HG03280 (cell line): ENCODE measurements around the gene HLA-DMA.

Source experiments
- ATAC-seq: cut with Tn5 transposase; IDR thresholded peaks from one replicate; pipeline ENCODE4 v1.9.1; 2021; ENCODE audit warnings: mild to moderate bottlenecking, moderate library complexity; ENCODE audit not compliant: unreplicated experiment

The HLA-DMA gene

GRCh38 chr6:32952817-32953739, at the start of gene HLA-DMA:
Gene HLA-DMA (minus strand): TSS chr6:32953097. CDS start chr6:32953036, 61 bp downstream.
- peak; percentile 90 for ATAC-seq

DNA sequence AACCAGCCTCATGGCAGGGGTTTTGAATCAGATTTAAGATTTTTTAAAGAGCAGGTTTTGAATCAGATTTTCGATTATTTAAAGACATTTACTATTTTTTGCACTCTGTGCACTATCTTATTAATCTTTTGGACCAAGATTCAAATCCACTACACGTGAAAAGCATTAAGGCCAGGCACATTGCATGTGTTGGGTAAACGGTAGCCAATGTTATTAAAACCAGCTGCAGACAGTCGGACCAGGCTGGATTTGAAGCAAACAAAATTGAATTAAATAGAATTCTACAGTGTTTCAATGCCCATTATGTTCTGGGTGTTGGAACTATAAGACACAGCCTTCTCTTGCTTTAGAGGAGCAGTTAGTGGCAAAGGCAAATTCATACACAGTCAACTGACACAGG, 48.8 kb upstream of the HLA-DMA start:
- no peak for ATAC-seq

GRCh38 chr6:33000055-33000454, 47.2 kb upstream of the HLA-DMA start:
- no peak for ATAC-seq

GRCh38 chr6:32995448-32995847, 42.6 kb upstream of the HLA-DMA start:
- no peak for ATAC-seq

DNA sequence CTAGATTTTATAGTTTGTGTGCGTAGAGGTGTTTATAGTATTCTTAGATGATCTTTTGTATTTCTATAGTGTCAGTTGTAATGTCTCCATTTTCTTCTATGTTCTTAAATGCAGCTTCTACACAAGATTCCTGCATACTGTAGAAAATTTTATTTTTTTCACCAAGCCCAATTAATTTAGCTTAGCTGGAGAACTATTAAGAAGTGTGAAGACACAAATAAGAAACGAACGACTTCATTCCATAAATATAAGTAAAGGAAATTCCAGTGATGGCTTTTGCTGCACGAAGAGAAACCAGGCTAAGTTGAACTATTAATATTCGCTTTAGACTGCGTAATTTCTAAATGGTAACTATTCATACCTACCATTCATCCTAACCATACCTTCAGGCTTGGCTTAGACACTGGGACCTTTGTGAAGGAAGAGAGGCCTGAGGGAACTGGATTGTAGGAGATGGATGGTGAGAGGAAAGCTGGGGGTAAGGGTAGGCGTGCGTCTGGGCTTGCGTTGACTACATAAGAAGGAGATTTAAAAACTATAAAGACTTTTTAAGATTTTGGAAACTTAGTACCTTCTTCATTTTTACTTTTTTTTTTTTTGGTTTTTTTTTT, 40.6 kb upstream of the HLA-DMA start:
- no peak for ATAC-seq

- ATAC-seq = no peak
These were observed 39.1 kb upstream of the HLA-DMA start for GRCh38 chr6:32991972-32992371.

DNA sequence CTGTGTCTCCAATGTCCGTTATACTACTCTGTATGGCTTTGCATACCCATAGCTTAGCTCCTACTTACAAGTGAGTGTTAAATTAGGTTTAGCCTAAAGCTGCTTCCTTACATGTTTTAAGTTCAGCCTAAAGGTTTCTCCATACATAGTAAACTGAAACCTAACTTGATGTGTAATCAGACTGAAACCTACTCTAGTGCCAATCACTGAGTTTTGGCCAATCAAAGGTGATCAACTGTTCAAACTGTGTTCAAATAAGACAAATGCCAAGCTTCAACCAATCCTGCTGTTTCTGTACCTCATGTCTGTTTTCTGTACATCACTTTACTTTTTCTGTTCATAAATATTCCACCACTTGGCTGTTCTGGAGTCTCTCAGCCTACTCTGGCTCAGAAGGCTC, 36.5 kb upstream of the HLA-DMA start:
- ATAC-seq = no peak

GRCh38 chr6:32984622-32985389, 31.9 kb upstream of the HLA-DMA start:
- ATAC-seq = peak; percentile 48

DNA sequence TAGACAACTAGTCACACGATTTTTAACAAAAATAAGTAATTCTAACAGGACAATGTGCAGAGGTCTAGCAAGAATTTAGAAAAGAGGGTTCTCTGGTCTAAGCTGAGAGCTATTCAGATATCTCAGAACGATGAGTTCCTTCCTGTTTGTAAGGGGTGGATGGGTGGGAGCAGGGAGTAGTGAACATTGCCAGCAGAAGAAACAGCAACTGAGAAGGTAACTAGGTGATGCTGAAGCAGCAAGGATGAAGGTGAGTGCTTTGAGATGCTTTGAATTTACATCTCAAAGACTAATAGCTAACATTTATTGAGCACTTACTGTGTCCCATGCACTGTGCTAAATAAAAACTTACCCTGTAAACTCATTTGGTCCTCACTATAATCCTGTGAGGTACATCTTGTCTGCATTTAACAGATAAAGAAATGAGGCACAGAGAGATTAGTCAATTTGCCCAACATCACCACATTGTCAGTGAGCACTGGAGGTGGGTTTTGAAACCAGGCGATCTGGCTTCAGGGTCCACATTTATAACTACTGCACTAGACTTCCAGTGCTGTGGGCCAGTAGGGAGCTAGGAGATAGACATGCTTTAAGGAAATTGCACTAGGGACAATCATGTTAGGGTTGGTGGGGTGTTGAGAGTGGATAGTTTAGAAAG, 31.2 kb upstream of the HLA-DMA start:
- ATAC-seq = peak; percentile 6

GRCh38 chr6:32983493-32983848, 30.6 kb upstream of the HLA-DMA start:
- no peak for ATAC-seq

DNA sequence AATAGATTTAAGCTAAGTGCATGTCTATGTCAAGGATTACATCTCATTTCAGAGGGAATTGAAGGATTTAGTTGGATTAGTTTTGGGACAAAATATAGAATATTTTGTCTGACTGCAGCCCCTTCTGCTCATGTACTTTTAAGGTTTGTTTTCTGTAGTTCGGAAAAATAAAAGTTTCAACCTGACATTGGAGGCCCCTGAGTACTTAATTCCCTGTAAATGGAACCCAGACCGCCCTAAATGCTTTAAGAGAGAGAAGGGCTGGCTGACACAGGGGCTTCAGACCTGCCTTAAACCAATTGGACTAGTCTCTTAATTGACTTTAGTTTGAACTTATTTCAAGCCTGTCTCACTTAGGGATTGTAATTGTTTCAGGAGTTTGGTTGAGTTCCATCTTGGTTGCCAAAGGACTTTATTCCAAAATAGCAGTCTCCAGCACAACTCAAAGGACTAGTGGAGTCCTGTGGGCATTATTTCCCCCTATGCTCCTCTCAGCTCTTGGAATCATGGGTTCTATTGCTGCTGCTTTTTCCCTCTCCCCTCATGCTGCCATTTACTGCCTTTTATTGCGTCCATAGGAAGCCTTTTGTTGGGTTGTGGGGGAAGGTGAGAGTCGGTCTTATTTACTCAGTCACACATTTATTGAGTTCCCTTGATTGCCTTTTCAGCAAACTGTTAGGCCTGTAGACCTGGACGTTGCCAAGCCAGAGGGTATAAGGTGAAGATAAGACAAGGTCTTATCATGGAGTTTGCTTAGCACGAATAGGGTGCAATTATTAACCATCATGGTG, 30.0 kb upstream of the HLA-DMA start:
- no peak for ATAC-seq

DNA sequence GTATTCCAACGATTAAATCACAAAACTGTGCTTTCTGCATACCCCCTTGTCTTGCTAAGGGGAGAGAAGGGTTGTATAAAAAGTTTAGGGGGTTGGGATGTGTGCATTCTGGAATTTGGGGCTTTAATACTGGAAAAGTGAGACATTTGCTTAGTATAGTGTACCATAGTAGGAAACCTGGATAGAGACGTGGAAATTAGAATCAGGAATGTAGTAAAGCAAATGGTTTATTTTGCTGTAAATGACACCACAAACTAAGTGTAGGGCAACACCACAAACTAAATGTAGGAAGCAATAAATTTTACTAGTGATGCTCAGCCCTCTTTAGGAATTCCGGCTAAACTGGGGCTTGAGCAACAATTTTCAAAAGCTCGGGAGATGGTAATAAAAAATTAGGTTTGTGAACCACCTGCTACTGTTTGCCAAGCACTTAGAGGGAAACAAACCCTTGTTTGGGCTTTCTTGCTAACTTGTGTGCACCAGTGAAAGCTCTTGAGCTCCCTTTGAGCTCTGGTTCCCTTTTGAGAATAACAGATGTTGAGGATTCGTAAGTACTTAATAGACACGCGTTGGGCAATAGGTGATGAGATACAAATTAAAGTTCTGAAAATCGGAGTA, 29.3 kb upstream of the HLA-DMA start:
- no peak for ATAC-seq

GRCh38 chr6:32980488-32981038, 27.7 kb upstream of the HLA-DMA start:
- no peak for ATAC-seq

DNA sequence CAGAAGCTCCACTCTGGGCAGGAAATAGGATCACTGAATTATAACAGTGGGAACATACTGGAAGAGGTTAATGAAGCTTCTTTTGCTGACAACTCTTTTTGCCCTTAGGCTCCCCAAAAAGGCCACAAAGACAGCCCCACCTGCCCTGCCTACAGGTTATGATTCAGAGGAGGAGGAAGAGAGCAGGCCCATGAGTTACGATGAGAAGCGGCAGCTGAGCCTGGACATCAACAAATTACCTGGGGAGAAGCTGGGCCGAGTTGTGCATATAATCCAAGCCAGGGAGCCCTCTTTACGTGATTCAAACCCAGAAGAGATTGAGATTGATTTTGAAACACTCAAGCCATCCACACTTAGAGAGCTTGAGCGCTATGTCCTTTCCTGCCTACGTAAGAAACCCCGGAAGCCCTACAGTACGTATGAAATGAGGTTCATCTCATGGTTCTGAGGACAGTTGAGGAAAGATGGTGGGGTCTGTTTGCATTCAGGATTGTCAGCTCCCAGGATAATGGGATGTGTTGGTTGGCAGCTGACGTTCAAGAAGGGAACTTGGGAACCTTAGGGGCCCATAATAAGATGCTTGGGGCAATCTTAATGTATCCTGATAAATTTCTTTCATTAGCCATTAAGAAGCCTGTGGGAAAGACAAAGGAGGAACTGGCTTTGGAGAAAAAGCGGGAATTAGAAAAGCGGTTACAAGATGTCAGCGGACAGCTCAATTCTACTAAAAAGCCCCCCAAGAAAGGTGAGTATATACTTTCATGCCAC, 27.0 kb upstream of the HLA-DMA start:
- no peak for ATAC-seq

GRCh38 chr6:32977953-32978324, 25.0 kb upstream of the HLA-DMA start:
- ATAC-seq = no peak

GRCh38 chr6:32977272-32977952, 24.5 kb upstream of the HLA-DMA start:
- no peak for ATAC-seq

DNA sequence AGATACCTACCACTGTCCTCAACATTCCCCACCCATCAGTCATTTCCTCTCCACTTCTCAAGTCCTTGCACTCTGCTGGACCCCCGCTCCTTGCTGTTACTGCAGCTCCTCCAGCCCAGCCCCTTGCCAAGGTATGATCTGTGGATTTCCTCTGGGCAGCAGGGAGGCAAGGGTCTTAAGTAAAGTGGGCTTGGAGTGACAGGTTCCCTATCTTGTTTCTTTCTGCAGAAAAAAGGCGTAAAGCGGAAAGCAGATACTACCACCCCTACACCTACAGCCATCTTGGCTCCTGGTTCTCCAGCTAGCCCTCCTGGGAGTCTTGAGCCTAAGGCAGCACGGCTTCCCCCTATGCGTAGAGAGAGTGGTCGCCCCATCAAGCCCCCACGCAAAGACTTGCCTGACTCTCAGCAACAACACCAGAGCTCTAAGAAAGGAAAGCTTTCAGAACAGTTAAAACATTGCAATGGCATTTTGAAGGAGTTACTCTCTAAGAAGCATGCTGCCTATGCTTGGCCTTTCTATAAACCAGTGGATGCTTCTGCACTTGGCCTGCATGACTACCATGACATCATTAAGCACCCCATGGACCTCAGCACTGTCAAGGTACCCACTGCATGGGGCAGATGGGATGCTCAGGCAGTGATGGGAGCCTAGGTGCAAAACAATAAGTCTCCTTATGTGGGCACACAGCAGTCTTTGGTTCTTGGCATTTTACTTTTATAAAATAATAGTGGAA, 23.6 kb upstream of the HLA-DMA start:
- ATAC-seq = no peak

- ATAC-seq = no peak
These were observed 23.0 kb upstream of the HLA-DMA start for GRCh38 chr6:32975886-32976285.
